Naive B cell (primary cell): Measurements from ENCODE around the gene MAP4K5. TPM values are rescaled to one million over a fixed set of nuclear protein-coding genes. Genes with fewer than 3 reads are reported as not detected.
A peak's percentile ranks its signal among the peaks of the same experiment; 100 is the strongest.
"Not testable (repeated sequence)": the region's sequence is repeated elsewhere in the genome, so short reads cannot be mapped to it uniquely, and the experiment has no call there.

ENCODE experiments used
- ATAC-seq, 2 donors: fragments of 150-1000 bp; cut with Tn5 transposase; 2 replicates each; pipeline ENCODE4 v1.10.0; 2021; ENCODE audit warnings: low read depth in 2 of 2, mild to moderate bottlenecking in 2 of 2, moderate library complexity in 2 of 2
- DNase-seq: peaks from one replicate; pipeline ENCODE4 v3.0.0; 2022
- H3K27ac Mint-ChIP-seq, 6 donors: one replicate each; pipeline ENCODE4 v1.8.0; 2020 to 2022; ENCODE audit warnings: mild to moderate bottlenecking in 6 of 6, mixed read lengths in 6 of 6, moderate library complexity in 5 of 6, inconsistent platforms in 2 of 6
- H3K27me3 Mint-ChIP-seq, 3 donors: one replicate each; pipeline ENCODE4 v1.8.0; 2021 to 2022; ENCODE audit warnings: mixed read lengths in 3 of 3, mild to moderate bottlenecking in 1 of 3
- H3K36me3 Mint-ChIP-seq, 2 donors: one replicate each; pipeline ENCODE4 v1.8.0; 2020 to 2022; ENCODE audit warnings: mixed read lengths in 2 of 2, inconsistent platforms in 1 of 2, mild to moderate bottlenecking in 1 of 2
- H3K4me1 Mint-ChIP-seq, 3 donors: one replicate each; pipeline ENCODE4 v1.8.0; 2020 to 2022; ENCODE audit warnings: mixed read lengths in 3 of 3, inconsistent platforms in 1 of 3, mild to moderate bottlenecking in 1 of 3, moderate library complexity in 1 of 3
- H3K4me3 Mint-ChIP-seq, 8 donors: one replicate each; pipeline ENCODE4 v1.8.0; 2020 to 2022; ENCODE audit warnings: mild to moderate bottlenecking in 8 of 8, mixed read lengths in 8 of 8, moderate library complexity in 8 of 8, inconsistent platforms in 2 of 8
- H3K9me3 Mint-ChIP-seq, 7 donors: one replicate each; pipeline ENCODE4 v1.8.0; 2020 to 2022; ENCODE audit warnings: mixed read lengths in 7 of 7, mild to moderate bottlenecking in 5 of 7, inconsistent platforms in 2 of 7, moderate library complexity in 1 of 7
- polyA plus RNA-seq, 6 donors: library from polyadenylated mRNA; unstranded; fragments of 300-500 nt; fragmentation: Illumina TruSeq; gene quantifications; one replicate each; pipeline ENCODE4 v1.2.3, GENCODE V29; 2021; ENCODE audit warnings: low read depth in 6 of 6

Gene MAP4K5
- polyA plus RNA-seq, 6 donors from 2014 or later, result 25.8 to 45.3 (median 35.4) TPM

DNA sequence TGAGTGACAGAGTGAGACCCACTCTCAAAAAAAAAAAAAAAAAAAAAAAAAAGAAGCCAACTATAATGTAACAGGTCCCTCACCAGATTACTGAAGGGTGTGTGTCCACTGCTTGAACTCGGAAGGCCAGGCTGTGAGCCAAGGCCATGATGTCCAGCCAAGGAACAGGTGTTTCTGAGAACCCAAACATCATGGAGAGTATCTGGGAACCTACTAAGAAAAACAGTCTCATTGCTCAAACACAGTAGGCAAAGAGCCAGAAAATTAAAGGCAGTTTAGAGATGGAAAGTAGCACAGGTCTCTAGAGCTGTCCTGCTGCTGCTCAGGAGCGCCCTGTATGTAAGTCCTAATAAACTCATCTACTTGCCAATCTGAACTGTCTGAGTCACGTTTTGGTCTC, 12.5 kb upstream of the MAP4K5 start:
- no peaks in the 10 kb centered on the region for H3K36me3 Mint-ChIP-seq
- no peak overlapping the region for H3K4me3 Mint-ChIP-seq
- DNase-seq (no peak), ATAC-seq (no peak)
- H3K9me3 Mint-ChIP-seq, result no peaks in the 10 kb centered on the region
- H3K27me3 Mint-ChIP-seq, result no peaks in the 10 kb centered on the region
- peaks cover 0 to 2% (median 0%) of the 10 kb centered on the region in 3 donors for H3K4me1 Mint-ChIP-seq
- peak overlapping the region in 1 of 6 donors; percentile 6 for H3K27ac Mint-ChIP-seq

DNA sequence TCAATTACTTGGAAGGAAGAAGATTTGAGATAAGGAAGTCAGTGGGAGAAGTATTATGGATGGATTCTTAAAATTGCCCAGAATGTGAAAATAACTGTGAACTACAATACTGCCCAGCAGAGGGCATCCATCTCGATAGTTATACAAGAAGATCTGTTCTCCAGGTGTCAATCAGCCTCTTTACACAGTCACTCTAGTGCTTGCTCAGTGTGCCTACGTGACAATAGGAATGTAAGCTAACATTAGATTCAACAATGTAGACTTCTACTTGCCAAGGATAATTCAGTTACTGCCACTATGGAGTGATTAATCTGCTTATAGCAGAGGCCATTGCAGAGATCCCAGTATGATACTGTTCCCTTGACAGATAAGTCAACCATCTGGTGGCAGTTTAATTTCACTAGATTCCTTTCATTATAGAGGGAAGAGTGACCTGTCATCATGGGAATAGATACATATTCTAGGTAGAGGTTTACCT, 10.6 kb upstream of the MAP4K5 start:
- Mint-ChIP-seq H3K27ac (no peak overlapping the region), H3K36me3 (no peaks in the 10 kb centered on the region), H3K4me1 (peaks cover 0 to 10% (median 2%) of the 10 kb centered on the region in 3 donors), H3K27me3 (no peaks in the 10 kb centered on the region), H3K4me3 (no peak overlapping the region), H3K9me3 (peaks cover 0 to 4% (median 2%) of the 10 kb centered on the region in 7 donors)
- ATAC-seq, result peak; percentile 70 to 71
- DNase-seq, result peak; percentile 33

GRCh38 chr14:50541159-50541567, 8.8 kb upstream of the MAP4K5 start:
- peak overlapping the region in 1 of 6 donors; percentile 39 for H3K27ac Mint-ChIP-seq
- no peak overlapping the region for H3K4me3 Mint-ChIP-seq
- H3K4me1 Mint-ChIP-seq, result peaks cover 0 to 10% (median 4%) of the 10 kb centered on the region in 3 donors
- H3K27me3 Mint-ChIP-seq, result no peaks in the 10 kb centered on the region
- H3K9me3 Mint-ChIP-seq, result peaks cover 0 to 12% (median 5%) of the 10 kb centered on the region in 7 donors
- DNase-seq (no peak), ATAC-seq (no peak)
- no peaks in the 10 kb centered on the region for H3K36me3 Mint-ChIP-seq

- DNase-seq (no peak), ATAC-seq (no peak)
- no peak overlapping the region for H3K27ac Mint-ChIP-seq
- peaks cover 0 to 12% (median 5%) of the 10 kb centered on the region in 7 donors for H3K9me3 Mint-ChIP-seq
- peaks cover 0 to 10% (median 5%) of the 10 kb centered on the region in 3 donors for H3K4me1 Mint-ChIP-seq
- H3K4me3 Mint-ChIP-seq, result no peak overlapping the region
- H3K36me3 Mint-ChIP-seq, result no peaks in the 10 kb centered on the region
- no peaks in the 10 kb centered on the region for H3K27me3 Mint-ChIP-seq
Observed at GRCh38 chr14:50539051-50539450, 6.7 kb upstream of the MAP4K5 start.

GRCh38 chr14:50538034-50538433, 5.7 kb upstream of the MAP4K5 start:
- H3K4me3 Mint-ChIP-seq, result not testable (repeated sequence)

GRCh38 chr14:50534997-50535396, 2.6 kb upstream of the MAP4K5 start:
- peaks cover 0 to 12% (median 5%) of the 10 kb centered on the region in 7 donors for H3K9me3 Mint-ChIP-seq
- no peak for DNase-seq
- H3K36me3 Mint-ChIP-seq, result no peaks in the 10 kb centered on the region
- H3K4me1 Mint-ChIP-seq, result peaks cover 18 to 34% (median 32%) of the 10 kb centered on the region in 3 donors
- no peak for ATAC-seq
- no peaks in the 10 kb centered on the region for H3K27me3 Mint-ChIP-seq
- peak overlapping the region in 1 of 8 donors; percentile 39 for H3K4me3 Mint-ChIP-seq
- no peak overlapping the region for H3K27ac Mint-ChIP-seq

More at GRCh38 chr14:50538034-50538433, 5.7 kb upstream of the MAP4K5 start:
- Mint-ChIP-seq H3K9me3 (peaks cover 0 to 12% (median 5%) of the 10 kb centered on the region in 7 donors), H3K4me1 (peaks cover 4 to 14% (median 12%) of the 10 kb centered on the region in 3 donors), H3K27ac (peak overlapping the region in 1 of 6 donors; percentile 43)
- ATAC-seq, H3K36me3 Mint-ChIP-seq, H3K27me3 Mint-ChIP-seq, DNase-seq: not testable (repeated sequence)

DNA sequence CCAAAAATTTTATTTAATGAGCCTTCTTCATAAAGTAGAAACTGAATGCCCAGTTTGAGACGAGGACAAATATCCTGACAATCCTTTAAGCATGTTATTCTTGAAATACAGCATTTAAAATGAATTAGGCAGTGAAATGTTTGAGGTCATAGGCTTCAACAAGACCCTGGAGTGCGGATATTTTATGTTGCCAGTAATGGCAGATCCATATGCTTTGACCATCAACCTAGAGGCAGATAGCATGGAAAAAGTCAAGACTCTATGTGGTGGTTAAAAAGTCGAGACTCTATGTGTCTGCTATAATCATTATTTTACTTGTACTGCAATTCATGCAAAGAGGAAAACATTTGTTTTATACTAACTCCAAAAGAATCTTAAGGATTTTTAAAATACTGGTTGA, 2.0 kb upstream of the MAP4K5 start:
- H3K27ac Mint-ChIP-seq, result no peak overlapping the region
- DNase-seq, result no peak
- H3K4me1 Mint-ChIP-seq, result peaks cover 23 to 38% (median 35%) of the 10 kb centered on the region in 3 donors
- no peak overlapping the region for H3K4me3 Mint-ChIP-seq
- peaks cover 0 to 12% (median 5%) of the 10 kb centered on the region in 7 donors for H3K9me3 Mint-ChIP-seq
- no peak for ATAC-seq
- no peaks in the 10 kb centered on the region for H3K36me3 Mint-ChIP-seq
- no peaks in the 10 kb centered on the region for H3K27me3 Mint-ChIP-seq

DNA sequence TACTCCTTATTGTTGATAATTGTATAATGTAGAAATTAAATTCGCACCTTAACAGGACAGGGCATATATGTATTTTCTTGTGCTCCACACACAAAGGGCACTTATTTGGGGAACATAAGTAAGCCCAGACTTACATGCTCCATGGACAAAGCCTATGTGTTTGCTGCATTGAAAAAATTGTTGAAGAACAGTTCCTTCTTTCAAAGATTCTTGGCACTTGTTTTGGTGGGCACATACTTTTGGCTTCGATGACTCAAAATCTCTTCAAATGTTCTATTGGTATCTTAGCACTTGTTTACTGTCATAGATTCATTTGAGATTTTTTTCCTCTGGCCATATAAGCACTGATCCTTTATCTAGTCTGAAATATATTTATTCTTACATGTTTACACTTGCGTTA, 1.4 kb upstream of the MAP4K5 start:
- Mint-ChIP-seq H3K9me3 (peaks cover 0 to 12% (median 5%) of the 10 kb centered on the region in 7 donors), H3K4me1 (peaks cover 26 to 44% (median 36%) of the 10 kb centered on the region in 3 donors), H3K4me3 (peak overlapping the region in 2 of 8 donors; percentile 34 to 97), H3K36me3 (no peaks in the 10 kb centered on the region), H3K27me3 (no peaks in the 10 kb centered on the region), H3K27ac (peak overlapping the region in 2 of 6 donors; percentile 52 to 99)
- ATAC-seq, result no peak
- no peak for DNase-seq

DNA sequence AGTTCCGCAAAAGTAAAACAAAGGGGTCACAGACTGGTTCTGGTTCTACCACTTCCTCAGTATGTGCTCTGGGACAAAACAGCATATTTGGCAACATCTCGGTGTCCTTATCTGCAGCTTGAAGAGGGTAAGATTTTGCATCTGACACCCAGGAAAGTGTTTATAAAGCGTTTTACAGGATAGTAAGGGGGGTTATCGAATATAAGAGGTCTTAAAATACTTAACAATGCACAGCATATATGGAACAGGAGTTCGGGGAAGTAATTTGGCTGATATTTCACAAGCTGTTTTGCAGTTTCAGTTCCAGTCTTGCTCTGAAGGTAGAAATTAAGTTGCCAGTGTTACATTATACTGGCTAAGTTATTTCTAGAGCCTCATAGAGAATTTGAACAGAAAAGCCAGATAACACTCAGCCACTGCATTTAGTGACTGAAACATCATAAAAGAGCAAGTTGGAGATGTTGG, 904 bp upstream of the MAP4K5 start:
- ATAC-seq (peak in 1 of 2 donors; percentile 4), DNase-seq (no peak)
- peak overlapping the region; percentile 76 to 97 (median 90) for H3K4me3 Mint-ChIP-seq
- peaks cover 26 to 47% (median 36%) of the 10 kb centered on the region in 3 donors for H3K4me1 Mint-ChIP-seq
- peak overlapping the region; percentile 0 to 99 (median 92) for H3K27ac Mint-ChIP-seq
- no peaks in the 10 kb centered on the region for H3K27me3 Mint-ChIP-seq
- no peaks in the 10 kb centered on the region for H3K36me3 Mint-ChIP-seq
- peaks cover 0 to 12% (median 5%) of the 10 kb centered on the region in 7 donors for H3K9me3 Mint-ChIP-seq

- ATAC-seq (peak in 1 of 2 donors; percentile 0), DNase-seq (peak; percentile 28)
- Mint-ChIP-seq H3K4me1 (peaks cover 30 to 50% (median 41%) of the 10 kb centered on the region in 3 donors), H3K4me3 (peak overlapping the region; percentile 76 to 97 (median 92)), H3K27ac (peak overlapping the region; percentile 89 to 98 (median 95)), H3K9me3 (peaks cover 0 to 5% (median 0%) of the 10 kb centered on the region in 7 donors), H3K36me3 (no peaks in the 10 kb centered on the region), H3K27me3 (no peaks in the 10 kb centered on the region)
Observed at GRCh38 chr14:50531595-50532501, 521 bp downstream of the MAP4K5 start.

DNA sequence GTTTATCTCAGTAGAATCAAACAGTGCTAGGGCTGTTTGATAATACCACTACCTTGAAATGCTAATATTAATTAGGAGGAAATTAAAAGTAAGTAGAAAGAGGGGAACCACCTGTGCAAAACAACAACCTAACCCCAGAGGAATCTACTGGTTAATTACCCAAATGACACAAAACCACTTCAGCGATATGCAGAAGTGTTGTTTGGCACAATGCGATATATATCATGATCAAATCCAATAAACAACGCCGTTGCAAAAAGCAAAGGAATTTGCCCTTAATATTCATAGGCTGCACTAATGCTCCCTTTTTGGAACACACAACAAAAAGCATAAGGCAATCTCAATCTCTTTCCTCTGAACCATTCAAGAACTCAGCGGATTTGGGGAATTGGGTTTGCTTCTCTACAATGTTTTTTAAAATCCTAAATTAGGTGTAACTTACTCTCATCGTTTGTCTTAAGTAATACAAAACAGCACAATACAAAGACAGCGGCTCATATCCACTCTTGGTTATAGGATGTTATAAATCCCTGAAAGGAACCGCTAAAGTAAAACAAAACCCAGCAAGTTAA, 1.5 kb downstream of the MAP4K5 start:
- Mint-ChIP-seq H3K4me3 (peak overlapping the region; percentile 76 to 97 (median 92)), H3K4me1 (peaks cover 34 to 58% (median 49%) of the 10 kb centered on the region in 3 donors), H3K27ac (peak overlapping the region in 5 of 6 donors; percentile 20 to 94 (median 89)), H3K27me3 (no peaks in the 10 kb centered on the region), H3K9me3 (no peaks in the 10 kb centered on the region), H3K36me3 (no peaks in the 10 kb centered on the region)
- ATAC-seq (no peak), DNase-seq (no peak)

DNA sequence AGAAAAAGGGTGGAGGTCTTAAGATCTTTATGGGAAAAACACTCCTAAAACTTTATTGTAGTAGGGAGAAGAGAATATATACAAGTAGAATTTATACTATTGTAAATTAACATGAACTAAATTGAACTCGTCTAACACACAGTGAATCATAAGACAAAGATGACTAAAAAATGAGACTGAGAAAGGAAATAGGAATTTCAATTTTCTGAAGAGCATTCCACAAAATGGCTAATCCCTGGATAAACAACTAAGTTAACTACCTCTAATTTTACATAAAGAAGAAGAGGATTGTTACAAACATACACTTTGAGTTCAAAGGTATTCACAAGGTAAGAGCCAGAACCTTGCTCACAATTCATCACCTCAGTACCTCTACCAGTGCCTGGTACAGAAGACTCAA, 2.0 kb downstream of the MAP4K5 start:
- peak overlapping the region; percentile 19 to 97 (median 84) for H3K4me3 Mint-ChIP-seq
- ATAC-seq, result no peak
- no peaks in the 10 kb centered on the region for H3K36me3 Mint-ChIP-seq
- H3K4me1 Mint-ChIP-seq, result peaks cover 35 to 58% (median 52%) of the 10 kb centered on the region in 3 donors
- H3K9me3 Mint-ChIP-seq, result no peaks in the 10 kb centered on the region
- H3K27ac Mint-ChIP-seq, result peak overlapping the region in 3 of 6 donors; percentile 29 to 78 (median 56)
- DNase-seq, result no peak
- H3K27me3 Mint-ChIP-seq, result no peaks in the 10 kb centered on the region
